Measurements from ENCODE around the gene UNC45B.
"Not testable (repeated sequence)": the region's sequence is repeated elsewhere in the genome, so short reads cannot be mapped to it uniquely, and the experiment has no call there.

UNC45B gene

DNA sequence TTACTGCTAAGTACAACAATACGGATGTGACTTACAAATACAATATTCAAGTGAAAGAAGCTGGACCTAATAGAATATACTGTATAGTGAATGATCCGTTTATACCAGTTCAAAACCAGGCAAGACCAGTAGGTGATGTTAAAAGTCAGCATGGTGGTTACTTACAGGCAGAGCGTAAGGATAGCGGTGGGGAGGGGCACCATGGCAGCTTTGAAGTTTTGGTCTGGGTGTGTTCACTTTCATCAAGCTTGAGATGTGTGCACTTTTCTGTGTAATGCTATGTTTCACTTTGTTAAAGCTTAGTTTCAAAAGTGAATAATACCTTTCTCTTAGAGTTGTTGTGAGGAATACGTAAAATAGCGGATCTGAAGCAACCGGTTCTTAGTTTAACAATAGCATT lies 63.1 kb downstream of the UNC45B start:
- no peak for TF ChIP-seq ZNF274 (IDR thresholded peaks at IDR 0.05; ENCODE audit: low read depth, low read length)
- no peak overlapping the region for H3K4me3 ChIP-seq (ENCODE audit: low read length)

GRCh38 chr17:35212668-35213067 lies 65.1 kb downstream of the UNC45B start:
- H3K4me3 ChIP-seq (ENCODE audit: low read length) = no peak overlapping the region
- TF ChIP-seq ZNF274 (IDR thresholded peaks at IDR 0.05; ENCODE audit: low read depth, low read length) = no peak

- TF ChIP-seq ZNF274 (IDR thresholded peaks at IDR 0.05; ENCODE audit: low read depth, low read length) = no peak
- H3K4me3 ChIP-seq (ENCODE audit: low read length) = no peak overlapping the region
Observed at GRCh38 chr17:35213412-35213940, 65.9 kb downstream of the UNC45B start.

GRCh38 chr17:35214192-35214591 lies 66.6 kb downstream of the UNC45B start:
- TF ChIP-seq ZNF274 (IDR thresholded peaks at IDR 0.05; ENCODE audit: low read depth, low read length) = no peak

GRCh38 chr17:35214631-35215273 lies 67.1 kb downstream of the UNC45B start:
- no peak overlapping the region for H3K4me3 ChIP-seq (ENCODE audit: low read length)
- TF ChIP-seq ZNF274 (IDR thresholded peaks at IDR 0.05; ENCODE audit: low read depth, low read length) = no peak

More at GRCh38 chr17:35214192-35214591, 66.6 kb downstream of the UNC45B start:
- no peak overlapping the region for H3K4me3 ChIP-seq (ENCODE audit: low read length)

DNA sequence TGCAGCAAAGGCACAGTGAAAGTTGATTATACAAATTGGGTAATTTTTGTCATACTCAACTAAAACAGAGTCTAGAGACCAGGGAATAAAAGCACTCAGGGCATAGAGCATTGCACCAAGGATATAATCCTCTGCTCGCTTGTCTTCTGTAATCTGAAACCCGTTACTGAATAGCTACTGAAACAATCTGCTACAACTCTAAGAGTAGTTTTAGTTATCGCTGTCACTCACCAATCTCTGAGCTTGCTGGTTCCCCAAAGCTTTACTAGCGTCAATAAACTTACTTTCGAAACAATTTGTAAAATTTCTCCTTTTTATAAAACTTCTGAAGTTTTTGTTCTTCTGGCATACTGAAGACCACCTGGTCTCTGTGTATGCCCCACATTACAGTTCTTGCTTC lies 69.5 kb downstream of the UNC45B start:
- TF ChIP-seq ZNF274 (IDR thresholded peaks at IDR 0.05; ENCODE audit: low read depth, low read length) = no peak
- no peak overlapping the region for H3K4me3 ChIP-seq (ENCODE audit: low read length)

GRCh38 chr17:35218915-35219314 lies 71.3 kb downstream of the UNC45B start:
- no peak for TF ChIP-seq ZNF274 (IDR thresholded peaks at IDR 0.05; ENCODE audit: low read depth, low read length)
- H3K4me3 ChIP-seq (ENCODE audit: low read length) = no peak overlapping the region

GRCh38 chr17:35222452-35222851 lies 74.8 kb downstream of the UNC45B start:
- no peak overlapping the region for H3K4me3 ChIP-seq (ENCODE audit: low read length)
- TF ChIP-seq ZNF274 (IDR thresholded peaks at IDR 0.05; ENCODE audit: low read depth, low read length) = no peak

DNA sequence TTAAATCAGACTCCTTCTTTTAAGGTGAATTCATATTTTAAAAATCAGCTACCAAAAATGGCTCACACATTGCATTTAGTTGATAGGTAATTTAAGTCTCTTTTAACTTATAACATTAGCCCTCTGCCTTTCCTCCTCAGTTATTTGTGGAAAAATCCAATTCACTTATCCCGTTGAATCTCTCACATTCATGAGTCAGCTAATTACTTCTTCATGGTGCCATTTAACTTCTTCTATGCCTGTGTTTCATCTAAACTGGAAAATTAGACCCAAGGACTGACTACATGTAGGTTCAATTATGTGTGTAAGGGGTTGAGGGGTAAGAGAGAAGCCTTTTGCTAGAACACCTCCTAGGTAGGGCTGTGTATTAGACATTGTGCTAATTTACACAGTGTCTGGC lies 76.8 kb downstream of the UNC45B start:
- TF ChIP-seq ZNF274 (IDR thresholded peaks at IDR 0.05; ENCODE audit: low read depth, low read length) = no peak
- H3K4me3 ChIP-seq (ENCODE audit: low read length) = no peak overlapping the region

- no peak overlapping the region for H3K4me3 ChIP-seq (ENCODE audit: low read length)
- no peak for TF ChIP-seq ZNF274 (IDR thresholded peaks at IDR 0.05; ENCODE audit: low read depth, low read length)
Observed at GRCh38 chr17:35227546-35227945, 79.9 kb downstream of the UNC45B start.

GRCh38 chr17:35229638-35230037 lies 82.0 kb downstream of the UNC45B start:
- no peak for TF ChIP-seq ZNF274 (IDR thresholded peaks at IDR 0.05; ENCODE audit: low read depth, low read length)
- no peak overlapping the region for H3K4me3 ChIP-seq (ENCODE audit: low read length)

GRCh38 chr17:35234315-35234714 lies 86.7 kb downstream of the UNC45B start:
- not testable (repeated sequence) for H3K4me3 ChIP-seq (ENCODE audit: low read length)

DNA sequence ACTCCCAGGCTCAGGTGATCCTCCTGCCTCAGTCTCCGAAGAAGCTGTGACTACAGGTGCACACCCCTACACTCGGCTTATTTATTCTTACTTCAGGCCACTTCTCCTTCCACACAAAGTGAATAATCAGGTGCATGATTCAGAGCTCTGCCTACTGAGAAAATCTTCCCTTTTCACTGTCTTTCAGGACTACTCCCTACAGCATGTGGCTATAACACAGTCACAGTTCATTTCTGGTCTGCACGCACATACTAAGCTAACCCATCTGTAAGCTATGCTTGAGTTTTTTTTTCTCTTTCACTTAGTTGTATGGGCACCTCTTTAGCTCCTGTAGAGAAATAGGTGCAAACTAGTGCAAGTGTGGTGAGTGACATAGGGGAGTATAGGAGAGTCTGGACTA lies 87.7 kb downstream of the UNC45B start:
- H3K4me3 ChIP-seq (ENCODE audit: low read length) = no peak overlapping the region
- TF ChIP-seq ZNF274 (IDR thresholded peaks at IDR 0.05; ENCODE audit: low read depth, low read length) = no peak

DNA sequence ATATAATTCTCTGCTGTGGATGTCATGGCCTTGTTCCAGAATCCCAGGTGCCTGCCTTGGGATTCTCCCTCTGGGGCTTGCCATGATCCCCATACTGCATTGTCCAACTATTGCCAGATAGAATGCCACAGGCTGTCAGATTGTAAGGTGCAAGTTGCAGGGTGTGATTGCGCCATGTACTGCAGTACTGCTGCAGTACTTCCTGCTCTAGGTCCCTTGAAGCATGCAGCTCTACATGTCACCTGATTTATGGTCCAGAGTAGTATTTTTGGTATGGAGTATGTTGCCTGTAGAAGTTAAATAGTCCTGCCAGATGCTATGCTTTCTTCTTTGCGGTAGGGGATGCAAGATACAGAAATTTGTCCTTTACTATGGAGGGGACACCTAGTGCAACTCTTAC lies 88.3 kb downstream of the UNC45B start:
- TF ChIP-seq ZNF274 (IDR thresholded peaks at IDR 0.05; ENCODE audit: low read depth, low read length) = no peak
- no peak overlapping the region for H3K4me3 ChIP-seq (ENCODE audit: low read length)

GRCh38 chr17:35236821-35237220 lies 89.2 kb downstream of the UNC45B start:
- no peak for TF ChIP-seq ZNF274 (IDR thresholded peaks at IDR 0.05; ENCODE audit: low read depth, low read length)
- no peak overlapping the region for H3K4me3 ChIP-seq (ENCODE audit: low read length)

- no peak overlapping the region for H3K4me3 ChIP-seq (ENCODE audit: low read length)
- TF ChIP-seq ZNF274 (IDR thresholded peaks at IDR 0.05; ENCODE audit: low read depth, low read length) = no peak
Observed at GRCh38 chr17:35238821-35239220, 91.2 kb downstream of the UNC45B start.
